ENCODE measurements around the gene C1QTNF2. TPM values are rescaled to one million over a fixed set of nuclear protein-coding genes. Genes with fewer than 3 reads are reported as not detected.

The C1QTNF2 gene
- total and polyA plus RNA-seq, 2 donors (not counting 1 experiment from before 2014, with no cell fraction given) = not detected

DNA sequence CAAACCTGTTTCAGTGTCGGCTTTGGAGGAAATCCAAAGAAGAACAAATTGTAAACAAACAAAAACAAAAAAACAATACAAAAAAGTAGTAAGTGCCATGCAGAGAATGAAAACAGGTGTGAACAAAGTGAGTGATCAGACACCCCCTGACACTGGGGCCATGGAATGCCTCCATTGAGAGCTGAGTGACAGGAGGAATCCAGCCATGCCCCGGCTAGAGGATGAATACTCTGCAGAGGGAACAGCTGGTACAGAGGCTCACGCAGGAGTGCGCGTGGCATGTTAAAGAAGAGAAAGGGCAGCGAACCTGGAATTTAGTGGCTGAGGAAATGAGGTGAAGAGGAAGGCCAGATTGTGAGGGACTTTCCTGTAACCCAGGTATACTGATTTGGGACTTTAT is 42.6 kb downstream of the C1QTNF2 start:
- Mint-ChIP-seq H3K4me1 (no peaks in the 10 kb centered on the region), H3K27me3 (no peaks in the 10 kb centered on the region), H3K9me3 (ENCODE audit: insufficient read depth) (no peaks in the 10 kb centered on the region), H3K27ac (no peak overlapping the region), H3K4me3 (no peak overlapping the region)
- intact Hi-C loops (cut with micrococcal nuclease) = no loop called here
- Histone ChIP-seq H3K4me2 (replicated peaks; ENCODE audit: low read depth, low read length, poor library complexity, severe bottlenecking) (no peak overlapping the region), H3K4me1 (ENCODE audit: control insufficient read depth in 2 of 2, insufficient read depth in 2 of 2, low read length in 2 of 2) (no peaks in the 10 kb centered on the region), H4K20me1 (ENCODE audit: control insufficient read depth, insufficient read depth, low read length, poor library complexity, severe bottlenecking) (no peaks in the 10 kb centered on the region), H3K27ac (ENCODE audit: low read length in 2 of 2) (no peak overlapping the region), H3K27me3 (replicated peaks in 1 of 4; ENCODE audit: control extremely low read depth in 1 of 4, control insufficient read depth in 3 of 4, insufficient read depth in 4 of 4, low read length in 3 of 4) (no peaks in the 10 kb centered on the region), H3K36me3 (replicated peaks in 1 of 2; ENCODE audit: control extremely low read depth in 1 of 2, control insufficient read depth in 1 of 2, extremely low read depth in 1 of 2, insufficient read depth in 2 of 2, low read length in 1 of 2) (no peaks in the 10 kb centered on the region), H3K9ac (ENCODE audit: low read length) (no peak overlapping the region), H3K4me3 (ENCODE audit: control extremely low read depth in 1 of 5, extremely low read depth in 1 of 5, insufficient read depth in 1 of 5, low read depth in 2 of 5, low read length in 4 of 5) (no peak overlapping the region), H2AFZ (ENCODE audit: insufficient read depth, low read depth, low read length, poor library complexity, severe bottlenecking) (no peak overlapping the region), H3K79me2 (ENCODE audit: control insufficient read depth, insufficient read depth, low read length) (no peaks in the 10 kb centered on the region), H3K9me3 (ENCODE audit: control extremely low read depth in 1 of 3, control insufficient read depth in 2 of 3, insufficient read depth in 1 of 3, low read length in 2 of 3) (no peaks in the 10 kb centered on the region)
- POLR2A ChIA-PET = no interaction called here
- 95% methylated on average over 5 of the region's 6 CpGs for WGBS (ENCODE audit: insufficient coverage)
- ATAC-seq (ENCODE audit: low read depth) (no peak), DNase-seq (no peak)
- TF ChIP-seq, protein P1, sequence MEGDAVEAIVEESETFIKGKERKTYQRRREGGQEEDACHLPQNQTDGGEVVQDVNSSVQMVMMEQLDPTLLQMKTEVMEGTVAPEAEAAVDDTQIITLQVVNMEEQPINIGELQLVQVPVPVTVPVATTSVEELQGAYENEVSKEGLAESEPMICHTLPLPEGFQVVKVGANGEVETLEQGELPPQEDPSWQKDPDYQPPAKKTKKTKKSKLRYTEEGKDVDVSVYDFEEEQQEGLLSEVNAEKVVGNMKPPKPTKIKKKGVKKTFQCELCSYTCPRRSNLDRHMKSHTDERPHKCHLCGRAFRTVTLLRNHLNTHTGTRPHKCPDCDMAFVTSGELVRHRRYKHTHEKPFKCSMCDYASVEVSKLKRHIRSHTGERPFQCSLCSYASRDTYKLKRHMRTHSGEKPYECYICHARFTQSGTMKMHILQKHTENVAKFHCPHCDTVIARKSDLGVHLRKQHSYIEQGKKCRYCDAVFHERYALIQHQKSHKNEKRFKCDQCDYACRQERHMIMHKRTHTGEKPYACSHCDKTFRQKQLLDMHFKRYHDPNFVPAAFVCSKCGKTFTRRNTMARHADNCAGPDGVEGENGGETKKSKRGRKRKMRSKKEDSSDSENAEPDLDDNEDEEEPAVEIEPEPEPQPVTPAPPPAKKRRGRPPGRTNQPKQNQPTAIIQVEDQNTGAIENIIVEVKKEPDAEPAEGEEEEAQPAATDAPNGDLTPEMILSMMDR (IDR thresholded peaks at IDR 0.05) = no peak
- TF ChIP-seq EZH2 (IDR thresholded peaks at IDR 0.05; ENCODE audit: borderline replicate concordance, insufficient read depth, low read depth, low read length, poor library complexity, severe bottlenecking) = no peak
- CTCF ChIA-PET = no interaction called here

DNA sequence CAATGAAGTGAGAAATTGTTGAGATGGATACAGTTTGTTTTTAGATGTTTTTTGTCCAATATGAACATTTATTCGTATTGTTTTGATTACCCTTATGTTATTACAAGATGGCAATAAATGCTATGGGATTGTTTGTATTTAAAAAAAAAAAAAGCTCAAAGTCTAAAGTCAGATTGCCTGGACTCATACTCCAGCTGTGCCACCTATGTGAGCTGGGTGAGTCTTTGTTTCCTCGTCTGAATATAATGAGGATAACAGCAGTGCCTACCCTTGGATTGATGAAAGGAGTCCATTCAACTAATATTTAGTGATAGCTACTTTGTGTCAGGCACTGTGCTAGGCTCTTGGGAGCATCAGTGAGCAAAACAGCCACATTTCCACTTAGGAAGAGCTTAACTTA is 43.4 kb downstream of the C1QTNF2 start:
- TF ChIP-seq, protein P1 (IDR thresholded peaks at IDR 0.05) = no peak
- no peak for TF ChIP-seq EZH2 (IDR thresholded peaks at IDR 0.05; ENCODE audit: borderline replicate concordance, insufficient read depth, low read depth, low read length, poor library complexity, severe bottlenecking)
- DNase-seq (no peak), ATAC-seq (ENCODE audit: low read depth) (no peak)
- Histone ChIP-seq H3K27ac (ENCODE audit: low read length in 2 of 2) (no peak overlapping the region), H4K20me1 (ENCODE audit: control insufficient read depth, insufficient read depth, low read length, poor library complexity, severe bottlenecking) (no peaks in the 10 kb centered on the region), H3K9ac (ENCODE audit: low read length) (no peak overlapping the region), H3K79me2 (ENCODE audit: control insufficient read depth, insufficient read depth, low read length) (no peaks in the 10 kb centered on the region), H3K9me3 (ENCODE audit: control extremely low read depth in 1 of 3, control insufficient read depth in 2 of 3, insufficient read depth in 1 of 3, low read length in 2 of 3) (no peaks in the 10 kb centered on the region), H3K27me3 (replicated peaks in 1 of 4; ENCODE audit: control extremely low read depth in 1 of 4, control insufficient read depth in 3 of 4, insufficient read depth in 4 of 4, low read length in 3 of 4) (peaks cover 0 to under 1% (median 0%) of the 10 kb centered on the region in 4 experiments), H3K4me2 (replicated peaks; ENCODE audit: low read depth, low read length, poor library complexity, severe bottlenecking) (no peak overlapping the region), H3K36me3 (replicated peaks in 1 of 2; ENCODE audit: control extremely low read depth in 1 of 2, control insufficient read depth in 1 of 2, extremely low read depth in 1 of 2, insufficient read depth in 2 of 2, low read length in 1 of 2) (no peaks in the 10 kb centered on the region), H3K4me3 (ENCODE audit: control extremely low read depth in 1 of 5, extremely low read depth in 1 of 5, insufficient read depth in 1 of 5, low read depth in 2 of 5, low read length in 4 of 5) (no peak overlapping the region), H3K4me1 (ENCODE audit: control insufficient read depth in 2 of 2, insufficient read depth in 2 of 2, low read length in 2 of 2) (no peaks in the 10 kb centered on the region), H2AFZ (ENCODE audit: insufficient read depth, low read depth, low read length, poor library complexity, severe bottlenecking) (no peak overlapping the region)
- no CpG with 5 or more reads among the region's 2 CpGs for WGBS (ENCODE audit: insufficient coverage)
- no peak overlapping the region for H3K27ac Mint-ChIP-seq
- CTCF ChIA-PET = no interaction called here
- no peaks in the 10 kb centered on the region for H3K9me3 Mint-ChIP-seq (ENCODE audit: insufficient read depth)
- no peak overlapping the region for H3K4me3 Mint-ChIP-seq
- POLR2A ChIA-PET = no interaction called here
- no peaks in the 10 kb centered on the region for H3K27me3 Mint-ChIP-seq
- H3K4me1 Mint-ChIP-seq = no peaks in the 10 kb centered on the region
- intact Hi-C loops (cut with micrococcal nuclease) = no loop called here

Measured in B cell (primary cell).